NOMO-1 treated with dmso at 0.1 percent for 144 hours (cell line): ENCODE results near the gene HSPB1.
A peak's percentile ranks its signal among the peaks of the same experiment; 100 is the strongest.
"Not testable (repeated sequence)": the region's sequence is repeated elsewhere in the genome, so short reads cannot be mapped to it uniquely, and the experiment has no call there.

ENCODE experiments used
- DNase-seq: peaks from one replicate; lab custom pipeline; 2025; ENCODE audit not compliant: unreplicated experiment; lab: John Stamatoyannopoulos, UW

HSPB1 gene

DNA sequence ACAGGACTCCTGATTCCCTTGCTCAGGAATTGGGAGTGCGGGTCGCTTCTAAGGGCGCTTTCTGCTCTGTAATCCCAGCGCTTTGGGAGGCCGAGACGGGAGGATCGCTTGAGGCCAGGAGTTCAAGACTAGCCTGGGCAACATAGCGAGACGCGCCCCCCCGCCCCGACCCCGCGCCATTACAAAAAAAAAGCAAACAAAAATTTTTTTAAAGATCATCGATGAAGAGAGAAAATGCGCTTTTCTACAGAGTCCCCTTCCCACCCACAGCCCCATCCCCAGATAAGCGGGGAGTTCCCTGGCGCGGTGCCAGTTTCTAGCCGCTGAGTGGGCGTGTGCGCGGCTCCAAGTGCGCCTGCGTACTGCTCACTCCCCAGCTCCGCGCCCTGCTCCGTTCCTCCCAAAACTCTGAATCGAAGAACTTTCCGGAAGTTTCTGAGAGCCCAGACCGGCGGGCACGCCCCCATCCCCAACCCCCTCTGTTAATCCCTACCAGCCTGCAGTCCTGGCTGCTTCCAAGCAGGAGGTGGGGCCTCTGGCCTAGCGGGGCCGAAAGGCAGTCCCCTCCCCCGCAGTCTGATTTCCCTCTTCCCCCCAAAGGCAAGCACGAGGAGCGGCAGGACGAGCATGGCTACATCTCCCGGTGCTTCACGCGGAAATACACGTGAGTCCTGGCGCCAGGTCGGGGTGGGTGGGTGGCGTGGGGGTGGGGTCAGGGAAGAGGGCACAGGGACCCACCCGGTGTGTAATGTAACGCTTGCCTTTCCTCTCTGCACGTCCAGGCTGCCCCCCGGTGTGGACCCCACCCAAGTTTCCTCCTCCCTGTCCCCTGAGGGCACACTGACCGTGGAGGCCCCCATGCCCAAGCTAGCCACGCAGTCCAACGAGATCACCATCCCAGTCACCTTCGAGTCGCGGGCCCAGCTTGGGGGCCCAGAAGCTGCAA lies 1.0 kb downstream of the HSPB1 start:
- peak; percentile 97 for DNase-seq

- no peak for DNase-seq
Observed at GRCh38 chr7:76304888-76305375, 2.5 kb downstream of the HSPB1 start.

DNA sequence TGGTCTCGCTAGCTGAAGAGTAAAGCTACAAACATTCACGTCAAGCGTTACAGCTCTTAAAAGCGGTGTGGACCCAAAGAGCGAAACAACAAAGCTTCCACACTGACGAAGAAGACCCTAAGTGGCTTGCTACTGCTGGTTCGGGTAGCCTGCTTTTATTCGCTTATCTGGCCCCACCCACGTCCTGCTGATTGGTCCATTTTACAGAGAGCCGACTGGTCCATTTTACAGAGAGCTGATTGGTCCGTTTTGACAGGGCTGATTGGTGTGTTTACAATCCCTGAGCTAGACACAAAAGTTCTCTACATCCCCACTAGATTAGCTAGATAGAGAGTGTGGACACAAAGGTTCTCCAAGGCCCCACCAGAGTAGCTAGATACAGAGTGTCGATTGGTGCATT lies 6.4 kb downstream of the HSPB1 start:
- not testable (repeated sequence) for DNase-seq

- not testable (repeated sequence) for DNase-seq
Observed at GRCh38 chr7:76309341-76310101, 7.0 kb downstream of the HSPB1 start.

GRCh38 chr7:76310102-76310957 lies 7.9 kb downstream of the HSPB1 start:
- no peak for DNase-seq

DNA sequence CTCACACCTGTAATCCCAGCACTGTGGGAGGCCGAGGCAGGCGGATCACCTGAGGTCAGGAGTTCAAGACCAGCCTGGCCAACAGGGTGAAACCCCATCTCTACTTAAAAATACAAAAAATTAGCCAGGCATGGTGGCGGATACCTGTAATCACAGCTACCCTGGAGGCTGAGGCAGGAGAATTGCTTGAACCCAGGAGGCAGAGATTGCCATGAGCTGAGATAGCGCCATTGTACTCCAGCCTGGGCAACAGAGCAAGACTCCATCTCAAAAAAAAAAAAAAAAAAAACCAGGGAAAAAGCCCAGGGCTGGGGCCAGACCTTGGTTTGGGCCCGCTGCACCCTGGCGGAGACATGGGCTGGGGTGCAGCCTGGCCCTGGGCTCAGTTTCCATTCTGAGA lies 9.4 kb downstream of the HSPB1 start:
- DNase-seq, result not testable (repeated sequence)

DNA sequence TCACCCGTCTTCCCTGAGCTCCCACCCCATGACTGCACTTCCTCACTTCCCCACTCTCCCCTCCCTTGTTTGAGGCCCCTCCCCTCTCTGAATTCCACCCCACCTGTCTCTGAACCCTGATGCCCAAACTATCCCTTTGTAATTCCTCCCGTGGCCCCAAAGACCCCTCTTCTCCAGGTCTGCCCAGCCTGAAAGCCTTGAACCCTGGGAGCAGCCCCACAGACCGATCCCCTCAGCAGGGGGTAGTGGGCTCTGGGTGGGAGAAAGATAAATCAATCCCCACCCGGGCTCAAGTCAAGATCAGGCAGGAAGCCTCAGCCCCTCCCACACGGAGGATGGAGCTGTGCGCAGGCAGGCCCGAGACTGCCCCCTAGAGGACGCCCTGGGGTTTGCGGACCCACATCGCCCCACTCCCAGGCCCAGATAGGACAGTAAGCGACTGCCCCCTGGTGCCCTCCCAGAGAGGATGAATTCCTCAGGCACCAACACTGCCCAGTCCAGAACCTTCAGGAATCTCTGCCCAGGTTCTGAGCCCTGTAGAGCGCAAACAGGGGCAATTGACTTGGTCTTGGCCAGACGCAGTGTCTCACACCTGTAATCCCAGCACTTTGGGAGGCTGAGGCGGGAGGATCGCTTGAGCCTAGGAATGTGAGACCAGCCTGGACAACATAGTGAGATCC lies 11.7 kb downstream of the HSPB1 start:
- peak; percentile 99 for DNase-seq

DNA sequence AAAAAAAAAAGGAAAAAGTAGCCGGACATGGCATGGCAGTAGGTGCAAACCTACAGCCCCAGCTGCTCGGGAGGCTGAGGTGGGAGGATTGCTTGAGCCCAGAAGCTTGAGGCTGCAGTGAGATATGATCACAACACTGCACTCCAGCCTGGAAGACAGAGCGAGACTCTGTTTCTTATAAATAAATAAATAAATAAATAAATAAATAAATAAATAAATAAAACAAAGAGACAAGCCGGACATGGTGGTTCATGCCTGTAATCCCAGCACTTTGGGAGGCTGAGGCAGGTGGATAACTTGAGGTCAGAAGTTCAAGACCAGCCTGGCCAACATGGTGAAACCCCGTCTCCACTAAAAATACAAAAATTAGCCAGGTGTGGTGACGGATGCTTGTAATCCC lies 12.3 kb downstream of the HSPB1 start:
- DNase-seq, result not testable (repeated sequence)

DNA sequence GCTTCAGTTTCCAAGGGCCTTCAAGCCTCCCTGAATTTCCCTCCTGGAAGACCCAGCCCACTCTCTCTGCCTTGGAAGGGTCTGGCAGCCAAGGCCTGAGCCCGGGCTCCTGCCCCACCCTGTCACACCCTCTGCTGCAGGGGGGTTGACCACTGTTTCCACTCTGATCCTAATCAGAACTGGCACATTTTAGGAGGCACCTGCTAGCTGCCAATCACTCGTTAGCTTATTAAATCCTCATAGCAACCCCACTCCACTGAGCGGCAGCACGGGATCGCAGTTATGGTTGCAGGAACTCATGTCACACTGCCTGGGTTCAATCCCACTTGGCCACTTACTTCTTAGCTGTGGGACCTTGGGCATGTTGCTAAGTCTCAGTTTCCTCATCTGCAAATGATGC lies 12.9 kb downstream of the HSPB1 start:
- DNase-seq, result no peak

DNA sequence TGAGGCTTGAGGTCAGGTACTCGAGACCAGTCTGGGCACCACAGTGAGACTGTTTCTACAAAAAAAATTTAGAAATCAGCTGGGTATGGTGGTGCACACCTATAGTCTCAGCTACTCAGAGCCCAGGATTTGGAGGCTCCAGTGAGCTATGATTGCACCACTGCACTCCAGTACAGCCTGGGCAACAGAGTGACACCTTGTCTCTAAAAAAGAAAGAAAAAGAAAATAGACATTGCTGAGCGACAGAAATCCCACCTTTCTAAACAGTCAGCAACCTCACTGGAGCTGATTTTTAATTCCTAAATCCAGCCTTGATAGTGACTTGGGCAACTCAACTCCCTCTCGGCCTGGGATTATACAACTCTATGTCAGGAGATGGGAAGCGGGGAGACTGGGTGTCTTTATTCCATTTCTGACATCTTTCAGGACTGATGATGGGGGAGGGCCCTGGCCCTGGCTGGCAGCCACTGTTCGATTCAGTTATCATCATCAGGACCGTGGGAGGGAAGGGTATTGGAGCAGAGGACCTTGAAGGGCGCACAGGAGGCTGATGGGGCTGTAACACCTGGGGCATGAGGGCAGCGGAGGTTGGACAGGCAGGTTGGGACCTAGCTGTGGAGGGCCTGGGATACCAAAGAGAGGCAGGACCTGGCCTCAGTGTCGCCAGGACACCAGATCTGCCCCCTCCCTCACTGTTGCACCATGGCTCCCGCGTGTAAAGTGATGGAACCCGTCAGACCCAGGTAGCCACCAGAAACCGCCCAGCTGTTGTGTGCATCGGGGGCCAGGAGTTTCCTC lies 14.7 kb downstream of the HSPB1 start:
- DNase-seq, result no peak

GRCh38 chr7:76317782-76318487 lies 15.5 kb downstream of the HSPB1 start:
- peak; percentile 100 for DNase-seq

DNA sequence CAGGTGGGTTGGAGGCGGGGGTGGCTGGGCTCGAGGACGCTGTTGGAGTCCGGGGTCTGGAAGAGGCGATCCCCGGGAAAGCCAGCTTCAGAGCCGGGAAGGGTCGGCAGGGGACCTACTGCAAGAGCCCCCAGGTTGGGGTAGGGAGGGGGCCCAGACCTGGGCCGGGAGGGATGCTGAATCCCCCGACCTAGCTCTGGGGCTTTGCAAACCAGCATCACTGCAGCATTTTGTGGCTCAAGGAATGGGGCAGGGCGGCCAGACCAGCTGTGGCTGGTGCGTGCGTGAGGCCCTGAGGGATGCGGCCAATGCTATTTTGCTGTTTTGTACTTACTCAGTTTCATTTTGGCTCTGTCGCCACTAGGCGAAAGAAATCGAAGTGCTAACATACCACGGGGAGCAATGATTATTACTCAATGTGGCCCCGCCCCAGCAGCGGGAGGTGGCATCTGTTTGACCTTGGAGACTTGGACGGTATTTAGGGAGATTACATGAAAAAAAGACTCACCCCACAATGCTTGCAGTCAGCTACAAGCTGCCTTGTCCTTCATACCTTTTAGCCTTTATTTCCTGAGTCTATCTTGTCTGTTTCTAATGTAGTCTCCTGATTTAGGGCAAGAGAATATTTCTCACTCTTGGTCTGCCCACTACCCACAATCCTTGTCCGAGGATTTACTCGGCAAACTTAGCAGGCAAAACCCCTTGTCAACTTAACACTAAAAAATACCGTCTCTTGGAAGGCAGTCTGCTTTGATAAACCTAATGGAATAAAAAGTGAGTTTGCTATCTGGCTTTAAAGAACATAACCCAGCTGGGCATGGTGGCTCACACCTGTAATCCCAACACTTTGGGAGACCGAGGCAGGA lies 16.2 kb downstream of the HSPB1 start:
- peak; percentile 90 for DNase-seq

DNA sequence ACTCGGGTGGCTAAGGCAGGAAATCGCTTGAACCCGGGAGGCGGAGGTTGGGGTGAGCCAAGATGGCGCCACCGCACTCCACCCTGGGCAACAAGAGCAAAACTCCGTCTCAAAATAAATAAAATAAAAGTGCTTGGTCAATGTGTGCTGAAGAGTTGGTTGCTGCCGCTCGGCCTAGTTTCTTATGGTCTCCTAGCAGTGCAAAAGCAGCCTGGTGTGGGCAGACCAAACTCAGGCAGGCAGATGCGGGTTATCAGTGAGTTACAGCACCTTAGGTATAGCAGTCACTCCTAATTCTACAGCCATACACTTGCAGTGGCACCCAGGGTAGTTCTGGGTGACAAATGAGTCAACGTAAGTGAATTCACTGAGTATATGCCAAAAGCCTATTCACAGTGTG lies 22.6 kb downstream of the HSPB1 start:
- no peak for DNase-seq

GRCh38 chr7:76325811-76326210 lies 23.3 kb downstream of the HSPB1 start:
- DNase-seq, result no peak

GRCh38 chr7:76326646-76327233 lies 24.3 kb downstream of the HSPB1 start:
- no peak for DNase-seq

GRCh38 chr7:76327610-76328009 lies 25.1 kb downstream of the HSPB1 start:
- DNase-seq, result no peak

DNA sequence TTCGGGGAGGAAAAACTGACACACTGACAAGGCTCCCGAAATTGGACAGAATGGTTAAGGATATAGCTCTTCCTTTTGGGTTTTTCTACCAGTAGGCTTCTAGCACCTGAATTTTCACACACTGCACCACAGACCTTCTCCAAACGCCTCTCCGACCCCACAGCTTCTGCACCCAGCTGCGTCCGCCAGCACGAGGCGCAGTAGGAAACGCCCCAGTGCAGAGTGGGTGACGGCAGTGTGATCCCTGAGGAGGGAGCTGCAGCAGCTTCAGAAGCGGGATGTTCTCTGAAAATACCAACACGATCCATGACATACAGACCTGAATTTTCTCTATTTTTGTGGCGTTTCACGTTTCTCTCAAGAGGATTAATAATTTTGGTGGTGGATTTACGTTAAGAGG lies 25.9 kb downstream of the HSPB1 start:
- no peak for DNase-seq

- no peak for DNase-seq
Observed at GRCh38 chr7:76329479-76329878, 27.0 kb downstream of the HSPB1 start.
